GM12878 (cell line): ENCODE results near the gene OXER1. TPM values are rescaled to one million over a fixed set of nuclear protein-coding genes. Genes with fewer than 3 reads are reported as not detected.

Experiments used
- ATAC-seq: fragments of 200-7000 bp; cut with Tn5 transposase; 3 replicates; pipeline ENCODE4 v1.9.1; 2020; ENCODE audit warnings: mild to moderate bottlenecking, moderate library complexity
- BruUV-seq: library from RNA; stranded (reverse); fragments of 400-500 nt; replicated peaks from 2 replicates; lab custom pipeline; 2021; lab: Mats Ljungman, UMichigan
- CTCF ChIA-PET: fragments of 300-600 bp; sonication (Branson Sonifier 250); formaldehyde crosslinking; extraction: SDS; loops from one replicate; lab custom pipeline; 2021; ENCODE audit warnings: inconsistent platforms; lab: Yijun Ruan, JAX
- POLR2A ChIA-PET: fragments of 350-600 bp; formaldehyde crosslinking; extraction: SDS; loops from one replicate; lab custom pipeline; 2021; ENCODE audit warnings: inconsistent platforms; lab: Charles Lee
- RAD21 ChIA-PET: fragments of 300-600 bp; sonication (Branson Sonifier 250); formaldehyde crosslinking; loops from one replicate; lab custom pipeline; 2023; ENCODE audit warnings: antibody characterized with exemption; ENCODE audit not compliant: unreplicated experiment; lab: Charles Lee
- SMC1A ChIA-PET: fragments of 300-600 bp; sonication (Branson Sonifier 250); formaldehyde crosslinking; loops from one replicate; lab custom pipeline; 2023; ENCODE audit not compliant: unreplicated experiment, uncharacterized antibody; lab: Charles Lee
- DNase-seq: peaks from one replicate; pipeline ENCODE4 v3.0.0-alpha.2; 2011; ENCODE audit warnings: low read depth, low spot score
- FAIRE-seq: peaks from 3 replicates; lab custom pipeline; 2011; peaks lifted over from hg19 to GRCh38; lab: Jason Lieb, UNC
- H2AFZ ChIP-seq: 2 replicates; pipeline ENCODE4 v1.6.0; 2011; ENCODE audit warnings: low read depth, low read length, control low read depth; ENCODE audit not compliant: control insufficient read depth
- H3K27ac ChIP-seq: 2 replicates; pipeline ENCODE4 v1.5.1; 2011; ENCODE audit warnings: control low read depth; ENCODE audit not compliant: control insufficient read depth, insufficient read depth
- H3K27me3 ChIP-seq, 2 experiments: replicated peaks in 1 of 2; 2 replicates each; pipeline versions ENCODE4 v1.6.0 to v1.6.1; 2011; ENCODE audit warnings: low read length in 1 of 2; ENCODE audit not compliant: control insufficient read depth in 2 of 2, insufficient read depth in 2 of 2
- H3K36me3 ChIP-seq, 2 experiments: 2 replicates each; pipeline ENCODE4 v1.5.1; 2011; ENCODE audit warnings: low read length in 1 of 2; ENCODE audit not compliant: control insufficient read depth in 2 of 2, insufficient read depth in 2 of 2
- H3K4me1 ChIP-seq: 2 replicates; pipeline ENCODE4 v1.6.1; 2011; ENCODE audit warnings: mild to moderate bottlenecking, low read length, moderate library complexity, mixed read lengths; ENCODE audit not compliant: control insufficient read depth, insufficient read depth
- H3K4me2 ChIP-seq: 2 replicates; pipeline ENCODE4 v1.6.0; 2011; ENCODE audit warnings: control low read depth; ENCODE audit not compliant: control insufficient read depth, insufficient read depth
- H3K4me3 ChIP-seq: fragments of 200-600 bp; sonication (generic); 2 replicates; pipeline ENCODE4 v1.5.1; 2016
- H3K79me2 ChIP-seq: 2 replicates; pipeline ENCODE4 v1.6.0; 2011; ENCODE audit warnings: low read length; ENCODE audit not compliant: control insufficient read depth, insufficient read depth
- H3K9ac ChIP-seq: 2 replicates; pipeline ENCODE4 v1.8.0; 2011; ENCODE audit warnings: low read length, control low read depth, mixed read lengths; ENCODE audit not compliant: control insufficient read depth, insufficient read depth
- H3K9me3 ChIP-seq: replicated peaks from 3 replicates; pipeline ENCODE4 v1.5.1; 2011; ENCODE audit warnings: mild to moderate bottlenecking, low read length; ENCODE audit not compliant: control insufficient read depth, insufficient read depth
- H4K20me1 ChIP-seq: 2 replicates; pipeline ENCODE4 v1.6.0; 2011; ENCODE audit not compliant: control insufficient read depth, insufficient read depth
- CBX5 ChIP-seq: sonication (generic); IDR thresholded peaks from 2 replicates; pipeline ENCODE4 v1.6.1; 2016; ENCODE audit warnings: low read depth, moderate library complexity, mild to moderate bottlenecking, inconsistent platforms
- FOXK2 ChIP-seq: fragments of 450-650 bp; IDR thresholded peaks from 2 replicates; pipeline ENCODE4 v1.6.1; 2017; ENCODE audit warnings: mild to moderate bottlenecking, moderate library complexity
- FOXM1 ChIP-seq: IDR thresholded peaks from 2 replicates; pipeline ENCODE4 v1.6.1; 2012; ENCODE audit warnings: low read depth, mild to moderate bottlenecking, inconsistent platforms, low read length, moderate library complexity
- HDAC2 ChIP-seq: fragments of 200-600 bp; sonication (generic); IDR thresholded peaks from 2 replicates; pipeline ENCODE4 v1.6.1; 2017
- YBX1 ChIP-seq: fragments of 450-650 bp; IDR thresholded peaks from 2 replicates; pipeline ENCODE4 v1.6.1; 2016; ENCODE audit warnings: antibody characterized with exemption
- ZBED1 ChIP-seq: IDR thresholded peaks from 2 replicates; pipeline ENCODE4 v1.6.1; 2016; ENCODE audit warnings: borderline replicate concordance
- WGBS: methylation state at CpG from one replicate; pipeline ENCODE4 v1.1.6; 2016; ENCODE audit warnings: low lambda C conversion rate; ENCODE audit not compliant: insufficient replicate concordance, insufficient coverage; ENCODE audit errors: missing lambda C conversion rate; 5-methylcytosine and 5-hydroxymethylcytosine counted together
- in situ Hi-C: fragments of 300-500 bp; cut with MboI; formaldehyde crosslinking; loops from 9 replicates; pipeline ENCODE4 v1.14.3; 2018; ENCODE audit warnings: mixed read lengths
- intact Hi-C: fragments of 100-400 bp; cut with micrococcal nuclease; formaldehyde crosslinking; loops from one replicate; pipeline ENCODE4 v1.14.2; 2022; ENCODE audit not compliant: unreplicated experiment
- polyA plus RNA-seq, 11 experiments: library from polyadenylated mRNA; depleted of rRNA in 4 of 11; unstranded in 6 of 11; stranded (reverse) in 5 of 11; fragments of >200 nt; fragmentation: Nextera tagmentation in 4 of 11; fragmentation: Illumina TruSeq in 1 of 11; extraction: Ambion mirVana in 4 of 11; extraction: Trizol in 1 of 11; gene quantifications; 1 replicate in 1 of 11; 2 replicates in 10 of 11; pipeline versions ENCODE4 v1.2.1 to v1.2.3, GENCODE V29; 2011 to 2016; ENCODE audit warnings: inconsistent platforms in 2 of 11, missing spikeins in 2 of 11, low read depth in 1 of 11
- total RNA-seq, 4 experiments: library from RNA; depleted of rRNA in 3 of 4; stranded (reverse); fragments of >200 nt in 3 of 4; fragmentation: Illumina TruSeq in 1 of 4; extraction: Trizol in 1 of 4; gene quantifications; 2 replicates each; pipeline versions ENCODE4 v1.2.1 to v1.2.3, GENCODE V29; 2013 to 2021
- TF ChIP-seq, protein P1 (sequence below): fragments of 450-650 bp; IDR thresholded peaks from 2 replicates; pipeline ENCODE4 v1.6.1; 2014; ENCODE audit warnings: mild to moderate bottlenecking

Gene OXER1
- total and polyA plus RNA-seq, 10 of the 15 experiments (the other 5 are each of a cell fraction or from before 2014, with no cell fraction given): 0.11 to 8.6 (median 3.3) TPM

DNA sequence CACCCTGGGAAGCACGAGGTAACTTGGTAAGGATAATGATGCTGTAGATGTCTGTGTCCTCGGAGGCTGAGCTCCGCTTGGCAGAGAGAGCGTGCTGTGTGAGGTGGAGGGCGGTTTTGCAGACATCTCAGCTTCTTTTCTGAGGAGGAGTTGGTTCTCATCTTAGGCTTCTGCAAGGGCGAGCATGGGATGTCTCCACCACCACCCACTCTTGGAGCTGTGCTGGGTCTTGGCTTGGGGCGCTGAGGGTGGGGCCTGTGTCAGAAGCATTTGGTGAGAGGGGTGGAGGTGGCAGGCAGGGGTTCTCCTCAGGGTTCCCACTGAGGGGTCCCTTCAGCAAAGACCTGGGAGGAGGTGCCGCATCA is 9.2 kb downstream of the OXER1 start:
- POLR2A ChIA-PET: interaction anchor here (0.5 to 4.8 kb wide), 6 partner anchors 10 to 71 kb away, joined by 3 to 30 read pairs (median 4); no protein-coding TSS in a partner anchor
- Histone ChIP-seq H3K27ac (peak overlapping the region; percentile 17), H3K36me3 (no peaks in the 10 kb centered on the region), H4K20me1 (no peaks in the 10 kb centered on the region), H2AFZ (no peak overlapping the region), H3K9me3 (no peaks in the 10 kb centered on the region), H3K9ac (0 out of 2 replicates have a peak overlapping the region, but pooled peaks have one; percentile 7), H3K4me3 (no peak overlapping the region), H3K4me1 (peaks cover 52% of the 10 kb centered on the region), H3K79me2 (no peaks in the 10 kb centered on the region), H3K27me3 (no peaks in the 10 kb centered on the region), H3K4me2 (peak overlapping the region; percentile 5)
- no peak for FAIRE-seq
- RAD21 ChIA-PET: interaction anchor here (0.9 to 4.5 kb wide), 8 partner anchors 10 to 91 kb away, joined by 3 to 39 read pairs (median 6); no protein-coding TSS in a partner anchor
- 93% methylated on average over 8 of the region's 8 CpGs for WGBS
- no peak for DNase-seq
- no TSS peak for BruUV-seq
- no peak for ATAC-seq
- in situ Hi-C loops (no loop called here), intact Hi-C loops (loop anchor here (1.0 to 10.0 kb wide), 3 partner anchors 32 to 260 kb away; partner anchors contain the start of genes HAAO and KCNG3)
- CTCF ChIA-PET: interaction anchor here (1.1 to 1.8 kb wide), 7 partner anchors 13 to 91 kb away, joined by 3 to 9 read pairs (median 4); no protein-coding TSS in a partner anchor
- SMC1A ChIA-PET: interaction anchor here (0.9 to 6.0 kb wide), 9 partner anchors 10 to 91 kb away, joined by 3 to 60 read pairs (median 7); partner anchors contain the start of gene HAAO
- TF ChIP-seq FOXM1: no peak
- TF ChIP-seq, protein P1, sequence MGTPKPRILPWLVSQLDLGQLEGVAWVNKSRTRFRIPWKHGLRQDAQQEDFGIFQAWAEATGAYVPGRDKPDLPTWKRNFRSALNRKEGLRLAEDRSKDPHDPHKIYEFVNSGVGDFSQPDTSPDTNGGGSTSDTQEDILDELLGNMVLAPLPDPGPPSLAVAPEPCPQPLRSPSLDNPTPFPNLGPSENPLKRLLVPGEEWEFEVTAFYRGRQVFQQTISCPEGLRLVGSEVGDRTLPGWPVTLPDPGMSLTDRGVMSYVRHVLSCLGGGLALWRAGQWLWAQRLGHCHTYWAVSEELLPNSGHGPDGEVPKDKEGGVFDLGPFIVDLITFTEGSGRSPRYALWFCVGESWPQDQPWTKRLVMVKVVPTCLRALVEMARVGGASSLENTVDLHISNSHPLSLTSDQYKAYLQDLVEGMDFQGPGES: no peak
- no peak for TF ChIP-seq CBX5
- TF ChIP-seq HDAC2: no peak
- no peak for TF ChIP-seq ZBED1
- no peak for TF ChIP-seq FOXK2
- no peak for TF ChIP-seq YBX1
